ENCODE data around the gene LAMA3. TPM values are rescaled to one million over a fixed set of nuclear protein-coding genes. Genes with fewer than 3 reads are reported as not detected.
"Not testable (repeated sequence)": the region's sequence is repeated elsewhere in the genome, so short reads cannot be mapped to it uniquely, and the experiment has no call there.

The LAMA3 gene
- total and polyA plus RNA-seq, 2 of the 13 experiments (the other 11 are each of a cell fraction or from before 2014, with no cell fraction given), result 0.45 to 2.2 TPM

- Histone ChIP-seq H3K27ac (ENCODE audit: extremely low read length, insufficient read depth, low read length) (no peak overlapping the region), H3K9me3 (ENCODE audit: low read length) (no peaks in the 10 kb centered on the region), H2AFZ (ENCODE audit: low read length) (no peak overlapping the region), H3K9ac (ENCODE audit: insufficient read depth, low read depth, low read length) (no peak overlapping the region), H3K4me1 (ENCODE audit: insufficient read depth, low read length) (no peaks in the 10 kb centered on the region), H3K27me3 (ENCODE audit: control insufficient read depth in 1 of 2, insufficient read depth in 2 of 2, low read length in 2 of 2) (no peaks in the 10 kb centered on the region), H4K20me1 (ENCODE audit: insufficient read depth, low read length) (no peaks in the 10 kb centered on the region), H3K4me2 (ENCODE audit: low read depth, low read length) (no peak overlapping the region), H3K36me3 (replicated peaks in 1 of 2; ENCODE audit: control insufficient read depth in 1 of 2, insufficient read depth in 2 of 2, low read length in 2 of 2) (no peaks in the 10 kb centered on the region), H3K79me2 (ENCODE audit: insufficient read depth, low read length) (no peaks in the 10 kb centered on the region), H3K4me3 (replicated peaks in 1 of 3; ENCODE audit: insufficient read depth in 1 of 3, low read depth in 2 of 3, low read length in 3 of 3) (no peak overlapping the region)
- FAIRE-seq, result no peak
- no peak for ATAC-seq
- no TSS peak for BruUV-seq (replicated peaks)
- TF ChIP-seq BCL3 (CRISPR knock-in tag; IDR thresholded peaks at IDR 0.05), result no peak
- TF ChIP-seq REXO4 (CRISPR knock-in tag; IDR thresholded peaks at IDR 0.05; ENCODE audit: borderline replicate concordance), result no peak
- no peak for TF ChIP-seq YEATS2 (CRISPR knock-in tag; IDR thresholded peaks at IDR 0.05; ENCODE audit: borderline replicate concordance)
- TF ChIP-seq HDAC1 (CRISPR knock-in tag; IDR thresholded peaks at IDR 0.05), result no peak
- WGBS (ENCODE audit: low lambda C conversion rate), result 57% methylated on average over 3 of the region's 3 CpGs
- no peak for DNase-seq (ENCODE audit: low spot score)
- CTCF ChIA-PET (ENCODE audit: low intra/inter-chr PET ratio, low total read pairs), result no interaction called here
- POLR2A ChIA-PET, result no interaction called here
- in situ Hi-C loops (cut with HindIII; ENCODE audit: extremely low pct_ligation_motif_present, low pct_unique_long_range_greater_than_20kb), result no loop called here
- intact Hi-C loops (cut with micrococcal nuclease; ENCODE audit: unreplicated experiment), result no loop called here
Observed at GRCh38 chr18:23712445-23712844, 23.2 kb downstream of the LAMA3 start.

GRCh38 chr18:23714576-23714975 lies 25.3 kb downstream of the LAMA3 start:
- FAIRE-seq, result no peak
- intact Hi-C loops (cut with micrococcal nuclease; ENCODE audit: unreplicated experiment) (no loop called here), in situ Hi-C loops (cut with HindIII; ENCODE audit: extremely low pct_ligation_motif_present, low pct_unique_long_range_greater_than_20kb) (no loop called here)
- Histone ChIP-seq H4K20me1 (ENCODE audit: insufficient read depth, low read length) (no peaks in the 10 kb centered on the region), H3K36me3 (replicated peaks in 1 of 2; ENCODE audit: control insufficient read depth in 1 of 2, insufficient read depth in 2 of 2, low read length in 2 of 2) (no peaks in the 10 kb centered on the region), H3K9me3 (ENCODE audit: low read length) (no peaks in the 10 kb centered on the region), H3K27ac (ENCODE audit: extremely low read length, insufficient read depth, low read length) (no peak overlapping the region), H3K79me2 (ENCODE audit: insufficient read depth, low read length) (no peaks in the 10 kb centered on the region), H2AFZ (ENCODE audit: low read length) (no peak overlapping the region), H3K4me3 (replicated peaks in 1 of 3; ENCODE audit: insufficient read depth in 1 of 3, low read depth in 2 of 3, low read length in 3 of 3) (no peak overlapping the region), H3K4me2 (ENCODE audit: low read depth, low read length) (no peak overlapping the region), H3K27me3 (ENCODE audit: control insufficient read depth in 1 of 2, insufficient read depth in 2 of 2, low read length in 2 of 2) (no peaks in the 10 kb centered on the region), H3K4me1 (ENCODE audit: insufficient read depth, low read length) (peaks cover 1% of the 10 kb centered on the region; the same call in 1 of the 2 replicates), H3K9ac (ENCODE audit: insufficient read depth, low read depth, low read length) (no peak overlapping the region)
- no peak for ATAC-seq
- WGBS (ENCODE audit: low lambda C conversion rate), result 56% methylated on average over 4 of the region's 4 CpGs
- no peak for DNase-seq (ENCODE audit: low spot score)
- no TSS peak for BruUV-seq (replicated peaks)
- ChIA-PET POLR2A (no interaction called here), CTCF (ENCODE audit: low intra/inter-chr PET ratio, low total read pairs) (no interaction called here)
- TF ChIP-seq MXD4 (CRISPR knock-in tag; IDR thresholded peaks at IDR 0.05), result no peak
- TF ChIP-seq ZNF441 (CRISPR knock-in tag; IDR thresholded peaks at IDR 0.05; ENCODE audit: borderline replicate concordance), result no peak
- TF ChIP-seq NFYB (CRISPR knock-in tag; IDR thresholded peaks at IDR 0.05), result no peak

GRCh38 chr18:23716079-23716478 lies 26.8 kb downstream of the LAMA3 start:
- POLR2A ChIA-PET; H4K20me1 ChIP-seq (ENCODE audit: insufficient read depth, low read length); H3K79me2 ChIP-seq (ENCODE audit: insufficient read depth, low read length); H3K27me3 ChIP-seq (ENCODE audit: control insufficient read depth in 1 of 2, insufficient read depth in 2 of 2, low read length in 2 of 2); H2AFZ ChIP-seq (ENCODE audit: low read length); CTCF ChIA-PET (ENCODE audit: low intra/inter-chr PET ratio, low total read pairs); intact Hi-C loops (cut with micrococcal nuclease; ENCODE audit: unreplicated experiment); in situ Hi-C loops (cut with HindIII; ENCODE audit: extremely low pct_ligation_motif_present, low pct_unique_long_range_greater_than_20kb); BruUV-seq (replicated peaks); H3K36me3 ChIP-seq (replicated peaks in 1 of 2; ENCODE audit: control insufficient read depth in 1 of 2, insufficient read depth in 2 of 2, low read length in 2 of 2); H3K9ac ChIP-seq (ENCODE audit: insufficient read depth, low read depth, low read length); H3K4me2 ChIP-seq (ENCODE audit: low read depth, low read length); H3K4me1 ChIP-seq (ENCODE audit: insufficient read depth, low read length); FAIRE-seq; H3K9me3 ChIP-seq (ENCODE audit: low read length); H3K4me3 ChIP-seq (replicated peaks in 1 of 3; ENCODE audit: insufficient read depth in 1 of 3, low read depth in 2 of 3, low read length in 3 of 3); H3K27ac ChIP-seq (ENCODE audit: extremely low read length, insufficient read depth, low read length); DNase-seq (ENCODE audit: low spot score); ATAC-seq: not testable (repeated sequence)
- WGBS (ENCODE audit: low lambda C conversion rate), result 57% methylated on average over 8 of the region's 8 CpGs
